GM18909 (cell line): Measurements from ENCODE around the gene SLC66A2.
"Not testable (repeated sequence)": the region's sequence is repeated elsewhere in the genome, so short reads cannot be mapped to it uniquely, and the experiment has no call there.

ENCODE experiments used
- ATAC-seq: cut with Tn5 transposase; IDR thresholded peaks from one replicate; pipeline ENCODE4 v1.9.1; 2021; ENCODE audit warnings: mild to moderate bottlenecking; ENCODE audit not compliant: unreplicated experiment, poor library complexity

Gene SLC66A2

DNA sequence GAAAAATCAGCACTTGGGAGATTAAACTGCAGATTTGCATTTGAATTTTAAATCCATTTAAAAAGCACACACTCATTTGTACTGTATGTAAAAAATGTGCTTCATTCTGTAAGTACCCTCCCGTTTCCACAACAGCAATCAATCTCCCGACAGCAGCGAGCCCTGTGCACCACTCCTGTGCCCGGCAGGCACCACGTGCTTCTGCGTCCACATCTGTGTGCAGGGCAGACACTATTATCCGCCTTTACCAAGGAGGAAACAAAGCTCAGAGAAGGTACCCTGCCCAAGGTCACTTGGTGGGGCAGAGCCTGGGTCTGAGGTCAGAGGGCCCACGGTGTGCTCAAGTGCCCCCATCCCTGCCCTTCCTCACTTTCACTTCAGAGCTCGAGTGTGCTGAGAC lies 20.5 kb upstream of the SLC66A2 start:
- no peak for ATAC-seq

DNA sequence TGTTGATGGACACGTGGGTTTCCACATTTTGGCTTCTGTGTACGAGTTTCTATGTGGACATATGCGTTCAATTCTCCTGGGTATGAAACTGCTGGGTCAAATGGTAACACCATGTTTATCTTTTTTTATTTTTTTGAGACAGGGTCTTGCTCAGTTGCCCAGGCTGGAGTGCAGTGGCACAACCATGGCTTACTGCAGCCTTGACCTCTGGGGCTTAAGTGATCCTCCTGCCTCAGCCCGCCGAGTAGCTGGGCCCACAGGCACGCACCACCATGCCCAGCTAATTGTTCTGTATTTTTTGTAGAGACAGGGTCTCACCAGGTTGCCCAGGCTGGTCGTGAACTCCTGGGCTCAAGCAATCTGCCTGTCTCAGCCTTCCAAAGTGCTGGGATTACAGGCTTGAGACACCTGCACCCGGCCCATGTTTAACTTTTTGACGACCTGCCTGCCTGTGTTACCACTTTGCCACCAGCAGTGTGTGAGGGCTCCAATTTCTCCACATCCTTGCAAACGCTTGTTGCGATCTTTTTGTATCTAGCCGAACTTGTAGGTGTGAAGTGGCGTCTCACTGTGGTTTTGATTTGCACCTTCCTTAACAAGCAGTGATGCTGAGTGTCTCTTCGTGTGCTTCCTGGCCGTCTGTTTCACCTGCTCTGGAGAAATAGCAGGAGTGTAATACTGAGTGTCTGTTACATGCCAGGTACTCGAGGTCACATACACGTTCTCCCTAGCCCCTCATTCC lies 19.9 kb upstream of the SLC66A2 start:
- ATAC-seq = no peak

DNA sequence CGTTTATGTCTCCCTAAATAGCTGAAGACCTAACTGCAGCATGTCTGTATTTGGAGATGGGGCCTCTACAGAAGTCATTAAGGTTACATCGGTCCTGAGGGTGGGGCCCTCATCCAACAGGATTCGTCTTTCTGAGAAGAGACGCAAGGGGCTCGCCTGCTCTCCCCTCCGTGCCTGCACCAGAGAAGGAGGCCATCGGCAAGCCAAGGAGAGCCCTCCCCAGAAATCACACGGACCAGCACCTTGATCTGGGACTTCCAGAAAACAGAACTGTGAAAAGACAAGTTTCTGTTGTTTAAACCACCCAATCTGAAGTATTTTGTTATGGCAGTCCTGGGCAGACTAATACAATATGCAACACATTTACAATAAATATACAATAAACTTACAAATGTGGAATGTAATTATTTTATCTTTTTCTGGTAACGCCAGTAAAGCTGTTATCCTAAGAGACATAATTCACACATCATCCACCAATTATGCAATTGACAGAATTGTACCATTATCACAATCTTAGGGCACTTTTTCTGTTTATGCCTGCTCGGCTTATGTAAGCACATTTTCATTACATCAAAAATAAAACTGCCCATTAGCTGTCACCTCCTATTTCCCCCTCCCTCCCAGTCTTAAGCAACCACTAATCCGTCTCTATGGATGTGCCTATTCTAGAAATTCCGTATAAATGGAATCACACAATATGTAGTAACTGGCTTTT lies 19.1 kb upstream of the SLC66A2 start:
- no peak for ATAC-seq

DNA sequence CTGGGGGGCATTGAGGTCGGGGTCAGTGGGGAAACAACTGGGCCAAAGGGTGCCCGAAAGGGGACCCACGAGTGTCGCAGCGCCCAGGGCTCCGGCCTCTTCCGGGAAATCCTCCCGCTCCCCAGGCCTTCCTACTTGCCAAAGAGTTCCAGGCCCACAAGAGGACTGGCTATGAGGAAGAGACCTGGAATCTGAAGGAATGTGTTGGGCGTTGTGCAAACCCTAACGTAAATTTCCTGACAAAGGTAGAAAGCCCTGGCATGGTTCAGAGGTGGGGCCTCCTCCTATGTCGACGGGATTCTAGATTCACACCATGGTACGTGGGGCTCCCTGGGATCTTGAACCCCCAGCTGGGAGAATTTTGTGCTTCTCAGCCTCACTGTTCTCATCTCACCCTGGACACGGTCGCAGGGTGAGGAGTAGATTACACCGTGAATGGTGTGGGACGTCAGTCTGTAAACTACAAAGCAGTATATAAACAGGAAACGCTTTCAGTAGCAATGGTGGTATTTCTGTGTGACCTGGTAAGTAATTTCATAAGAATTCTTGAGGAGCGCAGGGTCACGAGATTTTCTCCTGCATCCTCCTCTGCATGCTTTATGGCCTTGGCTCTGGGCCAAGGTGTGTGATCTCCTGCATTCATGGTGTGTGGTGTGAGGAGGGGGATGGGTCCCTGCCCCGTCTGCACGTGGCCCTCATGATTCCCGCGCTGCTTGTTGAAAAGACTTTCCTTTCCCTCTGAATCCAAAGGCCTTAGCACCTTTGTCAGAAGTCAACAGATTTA lies 13.9 kb upstream of the SLC66A2 start:
- ATAC-seq = no peak

DNA sequence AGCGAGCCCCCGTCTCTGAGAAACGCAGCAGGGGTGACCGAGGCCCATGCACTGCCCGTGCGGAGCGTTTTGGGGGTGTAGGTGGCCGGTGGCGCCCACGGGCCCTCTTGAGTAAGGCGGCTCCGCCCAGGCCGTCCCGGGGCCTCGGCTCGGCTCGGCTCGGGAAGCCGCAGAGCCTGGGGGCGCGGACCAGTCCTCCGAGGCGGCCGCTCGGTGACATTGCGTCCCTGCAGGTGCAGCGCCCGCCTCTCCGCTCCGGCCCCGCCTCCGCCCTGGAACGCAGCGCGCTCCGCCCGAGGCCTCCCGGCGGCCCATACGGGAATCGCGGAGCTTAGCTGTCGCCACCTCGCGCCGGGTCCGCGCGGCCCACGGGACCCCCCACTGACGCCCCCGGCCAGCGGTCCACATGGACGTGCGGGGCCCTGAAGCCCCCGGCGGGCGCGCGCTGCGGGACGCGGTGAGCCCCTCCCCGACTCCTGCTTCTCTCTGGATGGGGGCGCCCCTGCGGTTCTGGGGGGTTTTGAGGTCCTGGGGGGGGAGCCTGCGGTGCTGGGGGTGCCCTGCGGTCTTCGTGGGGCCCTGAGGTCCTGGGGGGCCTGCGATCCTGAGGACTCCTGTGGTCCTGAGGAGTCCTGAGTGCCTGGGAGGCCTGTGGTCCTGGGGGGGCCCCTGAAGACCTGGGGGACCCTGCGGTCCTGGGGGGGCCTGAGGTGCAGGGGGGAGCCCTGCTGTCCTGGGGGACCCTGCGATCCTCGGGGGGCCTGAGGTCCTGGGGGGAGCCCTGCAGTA lies 13.1 kb upstream of the SLC66A2 start, which contains the start of gene HSBP1L1:
Gene HSBP1L1 (plus strand): TSS at position 314 of the 789 bp plus-strand sequence. CDS start 93 bp downstream, at position 407.
- peak; percentile 78 for ATAC-seq

DNA sequence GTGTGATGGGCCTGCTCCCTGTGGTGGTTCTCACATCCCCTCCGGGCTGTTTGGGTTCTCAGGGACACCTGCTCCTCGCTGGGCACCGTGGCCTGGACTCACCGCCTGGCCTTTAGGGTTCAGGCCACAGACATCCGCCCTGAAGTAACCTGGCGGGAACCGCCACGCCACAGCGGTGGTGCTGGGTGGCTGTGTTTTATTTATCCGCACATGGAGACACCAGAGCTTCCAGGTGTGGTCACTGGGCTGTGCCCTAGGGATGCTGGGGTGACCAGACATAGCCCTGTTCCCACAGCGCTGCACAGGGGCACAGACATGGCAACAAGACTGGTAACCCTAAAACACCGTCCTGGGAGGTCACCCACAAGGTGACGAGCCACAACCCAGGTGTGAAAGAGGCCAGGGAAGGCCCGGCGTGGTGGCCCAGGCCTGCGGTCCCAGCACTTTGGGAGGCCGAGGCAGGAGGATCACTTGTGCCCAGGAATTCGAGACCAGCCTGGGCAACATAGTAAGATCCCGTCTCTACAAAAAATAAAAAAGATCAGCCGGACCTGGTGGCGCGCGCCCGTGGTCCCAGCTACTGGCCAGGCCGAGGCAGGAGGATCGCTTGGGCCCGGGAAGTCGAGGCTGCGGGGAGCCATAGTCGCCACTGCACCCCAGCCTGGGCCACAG lies 12.3 kb upstream of the SLC66A2 start:
- ATAC-seq = no peak

DNA sequence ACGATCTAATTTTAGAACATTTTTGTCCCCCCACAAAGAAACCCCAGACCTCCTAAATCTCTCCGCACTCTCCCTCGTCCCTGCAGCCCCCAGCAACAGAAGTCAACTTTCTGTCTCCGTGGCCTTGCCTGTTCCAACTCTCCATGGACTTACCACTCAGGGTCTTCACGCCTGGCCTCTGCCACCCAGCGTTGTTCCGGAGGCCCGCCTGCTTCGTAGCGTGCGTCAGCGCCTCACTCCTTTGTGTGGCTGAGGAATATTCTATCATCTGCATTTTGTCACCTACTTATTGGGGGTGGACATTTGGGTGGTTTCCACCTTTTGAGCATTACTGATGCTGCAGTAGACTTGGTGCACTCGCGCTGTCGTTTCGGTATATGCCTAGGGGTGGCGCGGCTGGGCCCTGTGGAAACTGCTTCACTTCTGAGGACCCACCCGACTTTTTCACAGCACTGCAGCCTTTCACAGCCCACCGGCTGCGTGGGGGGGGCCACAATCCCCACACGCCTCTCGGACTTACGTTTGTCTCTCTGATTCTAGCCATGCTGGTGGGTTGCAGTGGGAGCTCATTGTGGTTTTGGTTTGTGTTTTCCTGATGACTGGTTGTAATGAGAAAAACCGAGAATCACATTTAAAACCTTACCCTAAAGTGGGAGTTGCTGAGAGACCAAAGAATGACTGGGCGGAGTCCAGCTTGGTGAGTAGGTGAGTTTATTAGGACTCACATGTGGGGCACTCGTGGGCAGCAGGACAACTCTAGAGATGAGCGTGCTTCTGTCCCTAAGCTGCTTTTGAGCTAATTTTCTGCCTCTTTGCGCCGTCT lies 11.6 kb upstream of the SLC66A2 start:
- peak; percentile 56 for ATAC-seq

DNA sequence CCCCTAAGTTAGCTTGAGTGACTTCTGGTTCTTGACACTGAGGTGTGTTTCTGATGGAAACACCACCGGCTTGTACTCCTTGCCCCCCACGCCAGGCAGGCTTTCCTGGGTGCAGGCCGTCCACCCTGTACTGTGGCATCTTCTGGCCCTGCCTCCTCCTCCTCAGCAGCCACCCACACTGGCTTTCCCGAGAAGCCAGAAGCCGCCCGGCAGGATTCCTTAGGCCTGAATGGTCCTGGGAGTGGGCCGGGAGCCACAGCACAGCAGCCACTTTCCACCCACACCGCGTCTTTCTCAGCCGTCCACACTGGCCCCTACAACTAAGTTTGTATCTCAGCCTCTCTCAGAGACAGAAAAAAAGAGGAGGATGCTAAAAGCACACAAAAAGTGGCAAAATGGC lies 10.9 kb upstream of the SLC66A2 start:
- ATAC-seq = no peak

DNA sequence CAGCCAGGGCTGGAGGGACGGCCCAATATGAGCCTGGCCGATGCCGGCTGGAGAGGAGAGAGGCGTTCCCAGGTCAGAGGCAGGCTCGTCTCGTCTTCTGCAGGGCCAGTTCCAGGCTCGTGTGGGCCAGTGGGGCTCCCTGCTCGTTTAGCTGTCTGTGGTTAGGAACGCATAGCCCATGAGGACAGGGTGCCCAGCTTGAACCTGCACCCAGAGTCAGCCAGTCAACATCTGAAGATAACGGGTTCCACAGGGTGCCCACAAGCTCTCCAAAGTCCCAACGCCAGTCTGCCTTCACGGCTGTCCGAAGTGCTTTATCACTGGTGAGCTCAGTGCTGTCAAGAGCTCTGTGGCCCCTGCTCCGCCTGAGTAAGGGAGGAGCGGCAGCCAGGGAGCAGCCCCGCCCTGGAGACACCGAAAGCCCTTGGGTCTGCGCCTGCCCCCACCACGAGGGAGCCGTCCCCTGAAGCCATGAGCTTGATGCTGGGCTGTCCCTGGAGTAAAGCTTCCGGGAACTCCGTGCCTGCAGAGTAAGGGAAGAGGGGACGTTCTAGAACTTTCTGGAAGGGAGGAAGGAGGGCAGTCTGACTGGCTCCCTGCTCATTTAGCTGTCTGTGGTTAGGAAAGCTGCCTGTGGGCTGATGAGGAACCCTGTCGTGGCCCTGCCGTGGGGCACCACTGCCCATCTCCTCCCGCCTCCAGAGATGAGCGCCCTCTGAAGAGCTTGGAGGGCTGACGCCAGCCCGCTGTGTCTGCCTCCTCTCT lies 10.3 kb upstream of the SLC66A2 start:
- ATAC-seq = no peak

DNA sequence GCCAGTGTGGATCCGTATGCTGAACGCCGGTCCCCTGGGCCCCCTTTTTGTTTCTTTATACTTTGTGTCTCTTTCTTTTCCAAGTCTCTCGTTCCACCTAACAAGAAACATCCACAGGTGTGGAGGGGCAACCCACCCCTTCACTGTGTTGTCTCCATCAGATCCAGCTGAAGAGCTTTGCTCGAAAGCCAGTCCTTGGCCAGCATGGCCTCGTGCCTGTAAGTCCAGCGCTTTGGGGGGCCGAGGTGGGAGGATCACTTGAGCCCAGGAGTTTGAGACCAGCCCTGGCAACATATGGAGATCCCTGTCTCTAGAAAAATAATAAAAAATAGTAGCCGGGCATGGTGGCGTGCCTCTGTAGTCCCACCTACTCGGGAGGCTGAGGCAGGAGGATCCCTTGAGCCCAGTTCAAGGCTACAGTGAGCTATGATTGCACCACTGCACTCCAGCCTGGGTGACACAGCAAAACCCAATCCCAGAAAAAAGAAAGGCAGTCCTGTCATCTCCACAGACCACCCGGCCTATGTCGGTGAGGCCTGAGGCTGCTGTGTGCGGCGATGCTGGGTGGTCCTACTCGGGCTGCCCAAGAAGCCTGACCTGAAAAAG lies 9.6 kb upstream of the SLC66A2 start:
- ATAC-seq = no peak

DNA sequence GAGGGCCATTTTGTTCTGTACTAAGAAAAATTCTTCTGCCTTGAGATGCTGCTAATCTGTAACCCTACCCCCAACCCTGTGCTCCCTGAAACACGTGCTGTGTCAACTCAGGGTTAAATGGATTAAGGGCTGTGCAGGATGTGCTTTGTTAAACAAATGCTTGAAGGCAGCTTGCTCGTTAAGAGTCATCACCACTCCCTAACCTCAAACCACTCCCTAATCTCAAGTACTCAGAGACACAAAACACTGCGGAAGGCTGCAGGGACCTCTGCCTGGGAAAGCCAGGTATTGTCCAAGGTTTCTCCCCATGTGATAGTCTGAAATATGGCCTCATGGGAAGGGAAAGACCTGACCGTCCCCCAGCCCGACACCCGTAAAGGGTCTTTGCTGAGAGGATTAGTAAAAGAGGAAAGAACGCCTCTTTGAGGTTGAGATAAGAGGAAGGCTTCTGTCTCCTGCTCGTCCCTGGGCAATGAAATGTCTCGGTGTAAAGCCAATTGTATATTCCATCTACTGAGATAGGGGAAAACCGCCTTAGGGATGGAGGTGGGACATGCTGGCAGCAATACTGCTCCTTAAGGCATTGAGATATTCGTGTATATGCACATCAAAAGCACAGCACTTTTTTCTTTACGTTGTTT lies 8.8 kb upstream of the SLC66A2 start:
- not testable (repeated sequence) for ATAC-seq

DNA sequence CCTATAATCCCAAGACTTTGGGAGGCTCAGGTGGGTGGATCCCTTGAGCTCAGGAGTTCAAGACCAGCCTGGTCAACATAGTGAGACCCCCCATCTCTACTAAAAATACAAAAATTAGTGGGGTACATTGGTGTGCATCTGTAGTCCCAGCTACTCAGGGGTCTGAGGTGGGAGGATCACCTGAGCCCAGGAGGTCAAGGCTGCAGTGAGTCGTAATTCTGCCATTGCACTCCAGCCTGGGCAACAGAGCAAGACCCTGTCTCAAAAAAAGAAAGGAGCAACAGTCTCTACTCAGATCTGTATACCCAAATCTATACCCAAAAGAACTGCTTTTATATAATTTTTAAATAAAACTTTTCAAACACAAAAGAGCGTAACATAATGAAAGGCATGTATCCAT lies 7.5 kb upstream of the SLC66A2 start:
- no peak for ATAC-seq

DNA sequence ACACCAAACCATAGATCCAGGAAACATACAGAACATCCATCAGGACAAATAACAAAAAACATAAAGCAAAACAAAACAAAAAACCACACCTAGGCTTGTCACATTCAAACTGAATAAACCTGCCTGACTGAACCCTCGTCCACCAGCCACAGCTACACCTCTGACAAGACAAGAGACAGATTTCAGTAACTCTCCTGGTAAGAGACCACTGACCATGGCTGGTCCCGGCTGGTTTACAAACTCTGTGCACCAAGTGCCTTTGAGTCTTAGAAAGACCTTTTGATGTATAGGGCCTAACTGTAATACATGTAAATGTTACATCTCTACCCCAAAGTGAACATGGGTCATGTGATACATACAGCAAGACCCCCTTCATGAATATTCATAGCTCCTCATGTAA lies 4.8 kb upstream of the SLC66A2 start:
- no peak for ATAC-seq

DNA sequence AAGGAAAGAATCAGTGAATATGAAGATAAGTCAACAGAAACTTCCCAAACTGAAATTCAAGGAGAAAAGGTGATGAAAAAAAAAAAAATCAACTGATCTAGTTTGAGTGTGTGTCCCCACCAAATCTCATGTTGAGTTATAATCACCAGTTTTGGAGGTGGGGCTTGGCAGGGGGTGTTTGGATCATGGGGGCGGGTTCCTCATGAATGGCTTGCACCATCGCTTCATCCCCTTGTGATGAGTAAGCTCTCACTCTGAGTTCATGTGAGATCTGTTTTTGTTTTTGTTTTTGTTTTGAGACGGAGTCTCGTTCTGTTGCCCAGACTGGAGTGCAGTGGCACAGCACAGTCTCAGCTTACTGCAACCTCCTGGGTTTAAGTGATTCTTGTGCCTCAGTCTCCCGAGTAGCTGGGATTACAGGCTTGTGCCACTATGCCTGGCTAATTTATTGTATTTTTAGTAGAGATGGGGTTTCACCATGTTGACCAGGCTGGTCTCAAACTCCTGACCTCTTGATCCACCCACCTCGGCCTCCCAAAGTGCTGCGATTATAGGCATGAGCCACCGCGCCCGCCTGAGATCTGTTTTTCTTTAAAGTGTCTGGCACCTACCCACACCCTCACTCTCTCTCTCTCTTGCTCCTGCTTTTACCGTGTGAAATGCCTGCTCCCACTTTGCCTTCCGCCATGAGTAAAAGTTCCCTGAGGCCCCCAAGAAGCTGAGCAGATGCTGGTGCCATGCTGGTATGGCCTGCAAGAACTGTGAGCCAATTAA lies 4.0 kb upstream of the SLC66A2 start:
- no peak for ATAC-seq

DNA sequence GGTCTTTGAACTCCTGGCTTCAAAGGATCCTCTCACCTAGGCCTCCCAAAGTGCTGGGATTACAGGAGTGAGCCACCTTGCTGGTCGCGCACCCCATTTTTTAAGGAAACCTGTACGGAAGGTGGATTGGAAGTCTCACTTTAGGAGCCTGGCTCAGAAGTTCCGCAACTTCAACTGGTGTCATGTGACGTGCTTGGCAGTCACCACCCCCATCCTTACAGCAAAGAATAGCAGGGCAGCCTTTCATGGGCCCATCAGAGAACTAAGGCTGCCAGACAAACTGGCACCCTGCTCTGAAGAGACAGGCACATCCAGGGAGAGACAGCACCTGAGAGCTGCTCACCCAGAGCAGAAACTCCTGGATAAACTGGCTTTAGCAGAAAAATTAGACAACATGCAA lies 3.3 kb upstream of the SLC66A2 start:
- no peak for ATAC-seq

DNA sequence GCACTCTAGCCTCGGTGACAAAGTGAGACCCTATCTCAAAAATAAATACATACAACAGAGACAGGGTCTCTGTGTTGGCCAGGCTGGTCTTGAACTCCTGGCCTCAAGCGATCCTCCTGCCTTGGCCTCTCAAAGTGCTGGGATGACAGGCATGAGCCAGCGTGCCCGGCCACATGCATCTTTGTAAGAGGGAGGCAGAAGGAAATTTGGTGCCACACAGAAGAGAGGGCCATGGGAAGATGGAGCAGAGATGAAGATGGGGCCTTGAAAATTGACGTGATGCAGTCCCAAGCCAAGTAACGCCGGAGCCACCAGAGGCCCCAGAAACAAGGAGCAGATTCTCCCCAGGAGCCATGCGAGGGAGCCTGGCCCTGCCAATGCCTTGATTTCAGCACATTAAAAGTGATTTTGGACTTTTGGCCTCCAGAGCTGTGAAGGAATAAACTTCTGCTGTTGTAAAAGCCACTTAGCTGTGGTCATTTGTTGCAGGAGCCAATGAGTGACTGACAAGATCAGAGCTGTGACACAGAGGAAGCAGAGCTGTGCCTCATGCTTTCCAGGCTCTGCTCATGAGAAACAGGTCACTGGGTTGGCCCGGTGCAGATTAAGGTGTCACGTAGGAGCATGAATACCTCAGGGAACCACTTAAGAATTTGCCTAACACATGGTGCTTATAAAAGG lies 2.7 kb upstream of the SLC66A2 start:
- no peak for ATAC-seq
